Skeletal muscle tissue (tissue), 4 donors: ENCODE results near the gene B4GALT2. TPM values are rescaled to one million over a fixed set of nuclear protein-coding genes. Genes with fewer than 3 reads are reported as not detected.

Experiments
- H3K27ac ChIP-seq: one replicate; pipeline ENCODE4 v1.7.0; 2013; ENCODE audit warnings: mild to moderate bottlenecking, low read depth, low read length, inconsistent platforms
- H3K27me3 ChIP-seq, 3 donors: one replicate each; pipeline ENCODE4 v1.7.0; 2013; ENCODE audit warnings: low read length in 3 of 3; ENCODE audit not compliant: control insufficient read depth in 3 of 3, insufficient read depth in 3 of 3
- H3K36me3 ChIP-seq, 3 donors: one replicate each; pipeline ENCODE4 v1.7.0; 2013; ENCODE audit warnings: low read length in 3 of 3; ENCODE audit not compliant: control insufficient read depth in 3 of 3, insufficient read depth in 3 of 3
- H3K4me1 ChIP-seq, 3 donors: one replicate each; pipeline ENCODE4 v1.7.0; 2013; ENCODE audit warnings: low read length in 3 of 3, mild to moderate bottlenecking in 3 of 3; ENCODE audit not compliant: control insufficient read depth in 3 of 3, insufficient read depth in 3 of 3
- H3K4me3 ChIP-seq, 3 donors: one replicate each; pipeline ENCODE4 v1.7.0; 2013; ENCODE audit warnings: low read length in 3 of 3
- H3K9ac ChIP-seq, 3 donors: one replicate each; pipeline ENCODE4 v1.7.0; 2013; ENCODE audit warnings: low read length in 3 of 3, mild to moderate bottlenecking in 3 of 3, moderate library complexity in 2 of 3, low read depth in 1 of 3
- H3K9me3 ChIP-seq, 3 donors: one replicate each; pipeline ENCODE4 v1.7.0; 2013; ENCODE audit warnings: low read length in 3 of 3; ENCODE audit not compliant: control insufficient read depth in 3 of 3
- total RNA-seq: library from RNA; depleted of rRNA; stranded (reverse); fragments of >200 nt; gene quantifications from one replicate; pipeline ENCODE4 v1.2.3, GENCODE V29; 2014
- donor health status: Osteomylitis.

Gene B4GALT2
- total RNA-seq, 1 donor from 2014 or later: 29.7 TPM

DNA sequence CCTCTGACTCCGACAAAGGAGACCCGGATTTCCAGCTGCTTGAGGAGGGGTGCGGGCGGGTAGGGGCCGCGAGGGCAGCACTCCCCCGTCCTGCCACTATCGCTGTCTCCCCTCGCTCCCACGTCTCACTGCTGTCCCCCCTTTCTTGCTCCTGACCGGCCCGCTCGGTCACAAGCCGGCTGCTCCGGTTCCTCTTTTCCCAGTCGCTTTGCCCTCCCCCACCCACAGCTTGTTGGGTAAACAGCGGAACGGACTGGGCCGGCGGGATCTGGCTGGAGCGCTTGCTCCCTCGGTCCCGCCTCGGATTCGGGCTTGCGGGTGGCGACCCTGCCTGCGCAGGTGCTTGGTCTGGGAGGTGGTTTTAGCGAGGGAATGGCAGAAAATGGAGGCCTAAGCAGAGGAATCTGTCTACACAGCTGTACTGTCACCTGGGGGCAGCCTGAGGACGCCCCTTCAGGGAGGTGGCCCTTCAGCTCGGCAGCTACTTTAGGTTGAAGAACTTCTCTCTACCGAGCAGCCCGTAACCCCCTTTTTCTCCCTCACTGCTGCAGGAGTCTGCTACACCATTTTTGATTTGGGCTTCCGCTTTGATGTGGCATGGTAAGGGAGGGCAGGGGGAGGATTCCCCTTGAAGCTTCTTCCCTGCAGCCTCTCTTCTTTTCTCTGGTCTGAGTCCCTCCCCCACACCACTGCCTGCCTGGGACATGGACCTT lies 3.6 kb upstream of the B4GALT2 start:
- H3K4me3 ChIP-seq: peak overlapping the region; percentile 88 to 94 (median 90)
- H3K27me3 ChIP-seq: no peaks in the 10 kb centered on the region
- H3K9ac ChIP-seq: peak overlapping the region; percentile 90 to 95 (median 94)
- H3K9me3 ChIP-seq: no peaks in the 10 kb centered on the region
- peak overlapping the region; percentile 96 for H3K27ac ChIP-seq
- H3K4me1 ChIP-seq: peaks cover 68 to 86% (median 82%) of the 10 kb centered on the region in 3 donors
- peaks cover 25 to 43% (median 32%) of the 10 kb centered on the region in 3 donors for H3K36me3 ChIP-seq

DNA sequence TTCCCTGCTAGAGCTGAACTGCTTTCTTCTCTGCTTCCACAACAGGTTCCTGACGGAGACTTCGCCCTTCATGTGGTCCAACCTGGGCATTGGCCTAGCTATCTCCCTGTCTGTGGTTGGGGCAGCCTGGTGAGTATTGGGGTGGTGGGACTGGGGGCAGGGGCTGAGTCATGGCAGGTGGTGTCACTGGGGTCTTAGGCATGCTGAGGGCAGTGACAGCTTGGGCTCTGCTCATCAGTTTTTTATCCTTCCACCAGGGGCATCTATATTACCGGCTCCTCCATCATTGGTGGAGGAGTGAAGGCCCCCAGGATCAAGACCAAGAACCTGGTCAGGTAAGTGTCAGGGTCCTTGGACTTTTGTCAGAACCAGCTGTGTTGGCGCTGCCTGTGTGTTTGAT lies 3.0 kb upstream of the B4GALT2 start:
- no peaks in the 10 kb centered on the region for H3K27me3 ChIP-seq
- no peaks in the 10 kb centered on the region for H3K9me3 ChIP-seq
- H3K9ac ChIP-seq: peak overlapping the region in 2 of 3 donors; percentile 94 to 95
- H3K27ac ChIP-seq: peak overlapping the region; percentile 96
- peaks cover 64 to 86% (median 78%) of the 10 kb centered on the region in 3 donors for H3K4me1 ChIP-seq
- H3K36me3 ChIP-seq: peaks cover 25 to 39% (median 32%) of the 10 kb centered on the region in 3 donors
- peak overlapping the region; percentile 88 to 94 (median 90) for H3K4me3 ChIP-seq

DNA sequence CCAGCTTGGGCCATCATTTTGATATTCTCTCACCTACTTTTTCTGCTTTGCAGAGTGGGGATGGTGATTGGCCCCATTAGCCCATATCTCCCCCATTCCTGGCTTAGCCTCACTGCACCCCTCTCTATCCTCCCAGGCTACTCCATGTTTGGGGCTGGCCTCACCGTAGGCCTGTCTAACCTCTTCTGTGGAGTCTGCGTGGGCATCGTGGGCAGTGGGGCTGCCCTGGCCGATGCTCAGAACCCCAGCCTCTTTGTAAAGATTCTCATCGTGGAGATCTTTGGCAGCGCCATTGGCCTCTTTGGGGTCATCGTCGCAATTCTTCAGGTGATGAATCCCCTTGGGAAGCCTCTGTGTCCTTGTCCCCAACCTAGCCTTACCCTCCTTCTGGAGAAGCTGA lies 2.1 kb upstream of the B4GALT2 start:
- Histone ChIP-seq H3K9me3 (no peaks in the 10 kb centered on the region), H3K4me3 (no peak overlapping the region), H3K9ac (peak overlapping the region in 1 of 3 donors; percentile 94), H3K27ac (no peak overlapping the region), H3K27me3 (no peaks in the 10 kb centered on the region), H3K4me1 (peaks cover 55 to 78% (median 70%) of the 10 kb centered on the region in 3 donors), H3K36me3 (peaks cover 26 to 35% (median 30%) of the 10 kb centered on the region in 3 donors)

- Histone ChIP-seq H3K27me3 (no peaks in the 10 kb centered on the region), H3K36me3 (peaks cover 21 to 28% (median 27%) of the 10 kb centered on the region in 3 donors), H3K9me3 (no peaks in the 10 kb centered on the region), H3K9ac (peak overlapping the region in 1 of 3 donors; percentile 16), H3K4me1 (peaks cover 51 to 71% (median 62%) of the 10 kb centered on the region in 3 donors), H3K4me3 (no peak overlapping the region), H3K27ac (peak overlapping the region; percentile 19)
These were observed 1.4 kb upstream of the B4GALT2 start for GRCh38 chr1:43977376-43978263.

DNA sequence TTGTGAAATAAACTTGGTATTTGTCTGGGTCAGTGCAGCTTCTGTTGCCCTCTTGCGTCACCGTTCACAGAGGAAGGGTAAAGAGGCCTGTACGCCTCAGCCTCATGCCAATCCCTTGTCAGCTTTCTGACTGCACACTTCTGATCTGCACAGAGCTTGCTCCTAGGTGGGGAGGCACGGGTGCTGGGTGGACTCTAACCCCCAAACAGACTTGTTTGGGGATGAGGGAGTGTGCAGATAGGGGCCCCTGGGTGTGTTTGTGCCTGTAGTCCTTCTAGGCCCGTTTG lies 803 bp upstream of the B4GALT2 start:
- Histone ChIP-seq H3K9me3 (no peaks in the 10 kb centered on the region), H3K36me3 (peaks cover 20 to 27% (median 27%) of the 10 kb centered on the region in 3 donors), H3K27me3 (no peaks in the 10 kb centered on the region), H3K4me3 (peak overlapping the region in 1 of 3 donors; percentile 71), H3K9ac (peak overlapping the region in 1 of 3 donors; percentile 16), H3K4me1 (peaks cover 51 to 65% (median 56%) of the 10 kb centered on the region in 3 donors), H3K27ac (peak overlapping the region; percentile 19)

GRCh38 chr1:43979261-43979527 lies 184 bp downstream of the B4GALT2 start:
- Histone ChIP-seq H3K27ac (no peak overlapping the region), H3K4me1 (peaks cover 45 to 55% (median 47%) of the 10 kb centered on the region in 3 donors), H3K4me3 (peak overlapping the region in 2 of 3 donors; percentile 74 to 75), H3K27me3 (no peaks in the 10 kb centered on the region), H3K9ac (no peak overlapping the region), H3K9me3 (no peaks in the 10 kb centered on the region), H3K36me3 (peaks cover 20 to 27% (median 27%) of the 10 kb centered on the region in 3 donors)

GRCh38 chr1:43979528-43980254 lies 681 bp downstream of the B4GALT2 start:
- H3K9ac ChIP-seq: peak overlapping the region; percentile 64 to 75 (median 71)
- H3K9me3 ChIP-seq: no peaks in the 10 kb centered on the region
- no peaks in the 10 kb centered on the region for H3K27me3 ChIP-seq
- H3K4me1 ChIP-seq: peaks cover 42 to 51% (median 43%) of the 10 kb centered on the region in 3 donors
- H3K4me3 ChIP-seq: peak overlapping the region; percentile 56 to 75 (median 74)
- peaks cover 20 to 27% (median 27%) of the 10 kb centered on the region in 3 donors for H3K36me3 ChIP-seq
- peak overlapping the region; percentile 25 for H3K27ac ChIP-seq

GRCh38 chr1:43980255-43981134 lies 1.5 kb downstream of the B4GALT2 start:
- Histone ChIP-seq H3K9me3 (no peaks in the 10 kb centered on the region), H3K27me3 (no peaks in the 10 kb centered on the region), H3K4me1 (peaks cover 38 to 47% (median 41%) of the 10 kb centered on the region in 3 donors), H3K27ac (peak overlapping the region; percentile 25), H3K36me3 (peaks cover 20 to 27% (median 27%) of the 10 kb centered on the region in 3 donors), H3K9ac (peak overlapping the region; percentile 64 to 75 (median 71)), H3K4me3 (peak overlapping the region; percentile 56 to 75 (median 74))

- Histone ChIP-seq H3K9me3 (no peaks in the 10 kb centered on the region), H3K27me3 (no peaks in the 10 kb centered on the region), H3K9ac (no peak overlapping the region), H3K4me3 (no peak overlapping the region), H3K27ac (no peak overlapping the region), H3K4me1 (peaks cover 31 to 41% (median 35%) of the 10 kb centered on the region in 3 donors), H3K36me3 (peaks cover 27% of the 10 kb centered on the region in 3 donors)
These were observed 2.1 kb downstream of the B4GALT2 start for GRCh38 chr1:43981135-43981491.
